ENCODE data around the gene PLPPR2.

DNA sequence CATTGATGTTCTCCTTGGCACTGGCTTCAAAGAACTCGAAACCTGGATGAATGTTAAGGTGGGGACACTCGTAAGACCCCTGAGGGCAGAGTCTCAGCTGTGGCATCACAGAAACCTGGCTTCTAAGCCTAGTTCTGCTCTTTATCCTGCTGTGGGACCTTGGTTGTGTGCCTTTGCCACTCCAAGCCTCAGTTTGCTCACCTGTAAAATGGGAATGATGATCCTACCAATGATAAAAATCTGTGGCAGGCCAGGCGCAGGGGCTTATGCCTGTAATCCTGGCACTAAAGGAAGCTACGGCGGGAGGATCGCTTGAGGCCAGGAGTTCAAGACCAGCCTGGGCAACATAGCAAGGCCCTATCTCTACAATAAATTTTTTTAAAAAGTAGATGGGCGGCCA lies 29.7 kb upstream of the PLPPR2 start:
- TF ChIP-seq CTCF (IDR thresholded peaks at IDR 0.05) (no peak), POLR2A (IDR thresholded peaks at IDR 0.05; ENCODE audit: low read length) (no peak), BHLHE40 (IDR thresholded peaks at IDR 0.05; ENCODE audit: low read depth, low read length) (no peak), ELK1 (IDR thresholded peaks at IDR 0.05; ENCODE audit: low read depth, low read length) (no peak), RFX5 (IDR thresholded peaks at IDR 0.05) (no peak), FOSB (CRISPR knock-in tag; IDR thresholded peaks at IDR 0.05) (no peak), PHF8 (IDR thresholded peaks at IDR 0.05; ENCODE audit: borderline replicate concordance, low read depth) (no peak), EP300 (IDR thresholded peaks at IDR 0.05) (no peak), SREBF2 (IDR thresholded peaks at IDR 0.05) (no peak), CEBPB (IDR thresholded peaks at IDR 0.05) (no peak), NFE2L2 (conservative IDR thresholded peaks at IDR 0.05; ENCODE audit: low read length) (no peak), MAX (IDR thresholded peaks at IDR 0.05) (no peak), KDM1A (IDR thresholded peaks at IDR 0.05; ENCODE audit: low read depth) (peak; percentile 67; the same call in 1 of the 2 replicates)
- TF ChIP-seq, protein P1, sequence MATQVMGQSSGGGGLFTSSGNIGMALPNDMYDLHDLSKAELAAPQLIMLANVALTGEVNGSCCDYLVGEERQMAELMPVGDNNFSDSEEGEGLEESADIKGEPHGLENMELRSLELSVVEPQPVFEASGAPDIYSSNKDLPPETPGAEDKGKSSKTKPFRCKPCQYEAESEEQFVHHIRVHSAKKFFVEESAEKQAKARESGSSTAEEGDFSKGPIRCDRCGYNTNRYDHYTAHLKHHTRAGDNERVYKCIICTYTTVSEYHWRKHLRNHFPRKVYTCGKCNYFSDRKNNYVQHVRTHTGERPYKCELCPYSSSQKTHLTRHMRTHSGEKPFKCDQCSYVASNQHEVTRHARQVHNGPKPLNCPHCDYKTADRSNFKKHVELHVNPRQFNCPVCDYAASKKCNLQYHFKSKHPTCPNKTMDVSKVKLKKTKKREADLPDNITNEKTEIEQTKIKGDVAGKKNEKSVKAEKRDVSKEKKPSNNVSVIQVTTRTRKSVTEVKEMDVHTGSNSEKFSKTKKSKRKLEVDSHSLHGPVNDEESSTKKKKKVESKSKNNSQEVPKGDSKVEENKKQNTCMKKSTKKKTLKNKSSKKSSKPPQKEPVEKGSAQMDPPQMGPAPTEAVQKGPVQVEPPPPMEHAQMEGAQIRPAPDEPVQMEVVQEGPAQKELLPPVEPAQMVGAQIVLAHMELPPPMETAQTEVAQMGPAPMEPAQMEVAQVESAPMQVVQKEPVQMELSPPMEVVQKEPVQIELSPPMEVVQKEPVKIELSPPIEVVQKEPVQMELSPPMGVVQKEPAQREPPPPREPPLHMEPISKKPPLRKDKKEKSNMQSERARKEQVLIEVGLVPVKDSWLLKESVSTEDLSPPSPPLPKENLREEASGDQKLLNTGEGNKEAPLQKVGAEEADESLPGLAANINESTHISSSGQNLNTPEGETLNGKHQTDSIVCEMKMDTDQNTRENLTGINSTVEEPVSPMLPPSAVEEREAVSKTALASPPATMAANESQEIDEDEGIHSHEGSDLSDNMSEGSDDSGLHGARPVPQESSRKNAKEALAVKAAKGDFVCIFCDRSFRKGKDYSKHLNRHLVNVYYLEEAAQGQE (IDR thresholded peaks at IDR 0.05), result no peak
